Neural cell (in vitro differentiated cells): ENCODE data around the gene NPAS2. TPM values are rescaled to one million over a fixed set of nuclear protein-coding genes. Genes with fewer than 3 reads are reported as not detected.

Experiments
- H2AFZ ChIP-seq: fragments of 200-600, 300-800 bp; sonication (generic), shearing (Covaris generic); 2 replicates; pipeline ENCODE4 v1.6.0; 2014; ENCODE audit warnings: low read depth, mild to moderate bottlenecking, antibody characterized with exemption, low read length, moderate library complexity
- H3F3A ChIP-seq: fragments of 200-600 bp; shearing (Covaris generic); 2 replicates; pipeline ENCODE4 v1.6.1; 2016; ENCODE audit warnings: mild to moderate bottlenecking, moderate library complexity, mixed read lengths, antibody characterized with exemption, low read length; ENCODE audit not compliant: insufficient read depth, poor library complexity, severe bottlenecking
- H3K27ac ChIP-seq: fragments of 200-600, 300-800 bp; sonication (generic), shearing (Covaris generic); 2 replicates; pipeline ENCODE4 v1.5.1; 2014; ENCODE audit warnings: mild to moderate bottlenecking, low read length, moderate library complexity
- H3K27me3 ChIP-seq: fragments of 300-800, 200-600 bp; sonication (generic), shearing (Covaris generic); 2 replicates; pipeline ENCODE4 v1.6.0; 2014; ENCODE audit warnings: mild to moderate bottlenecking, low read depth, low read length, moderate library complexity; ENCODE audit not compliant: insufficient read depth
- H3K36me3 ChIP-seq: fragments of 300-800, 200-600 bp; sonication (generic), shearing (Covaris generic); 2 replicates; pipeline ENCODE4 v1.5.1; 2014; ENCODE audit warnings: mild to moderate bottlenecking, antibody characterized with exemption, low read length, moderate library complexity; ENCODE audit not compliant: insufficient read depth
- H3K4me2 ChIP-seq: fragments of 300-800, 200-600 bp; sonication (generic), shearing (Covaris generic); 2 replicates; pipeline ENCODE4 v1.6.0; 2014; ENCODE audit warnings: mild to moderate bottlenecking, low read length
- H3K4me3 ChIP-seq: fragments of 300-800, 200-600 bp; sonication (generic), shearing (Covaris generic); 2 replicates; pipeline ENCODE4 v1.5.1; 2014; ENCODE audit warnings: mild to moderate bottlenecking, low read length, moderate library complexity
- H3K79me2 ChIP-seq: fragments of 200-600 bp; shearing (Covaris generic); replicated peaks from 2 replicates; pipeline ENCODE4 v1.6.0; 2014; ENCODE audit warnings: mild to moderate bottlenecking, low read length, moderate library complexity; ENCODE audit not compliant: insufficient read depth
- H3K9ac ChIP-seq: fragments of 300-800, 200-600 bp; sonication (generic), shearing (Covaris generic); 2 replicates; pipeline ENCODE4 v1.6.1; 2016; ENCODE audit warnings: mild to moderate bottlenecking, low read length, mixed read lengths
- H3K9me2 ChIP-seq: fragments of 200-600 bp; shearing (Covaris generic); 2 replicates; pipeline ENCODE4 v1.6.1; 2016; ENCODE audit warnings: mild to moderate bottlenecking, low read length, mixed read lengths; ENCODE audit not compliant: insufficient read depth
- H3K9me3 ChIP-seq: fragments of 200-600, 300-800 bp; sonication (generic), shearing (Covaris generic); 2 replicates; pipeline ENCODE4 v1.6.1; 2016; ENCODE audit warnings: mild to moderate bottlenecking, mixed run types, low read length, moderate library complexity, mixed read lengths
- H4K20me1 ChIP-seq: fragments of 200-600 bp; shearing (Covaris generic); 2 replicates; pipeline ENCODE4 v1.6.1; 2016; ENCODE audit warnings: mild to moderate bottlenecking, mixed run types; ENCODE audit not compliant: insufficient read depth
- CTCF ChIP-seq: fragments of 450-650 bp; IDR thresholded peaks from 2 replicates; pipeline ENCODE4 v1.5.1; 2014; ENCODE audit warnings: antibody characterized with exemption, mild to moderate bottlenecking, moderate library complexity; ENCODE audit not compliant: poor library complexity, severe bottlenecking
- EP300 ChIP-seq: fragments of 450-650 bp; conservative IDR thresholded peaks from 2 replicates; pipeline ENCODE4 v1.6.1; 2014; ENCODE audit warnings: antibody characterized with exemption, mild to moderate bottlenecking, moderate library complexity; ENCODE audit not compliant: poor library complexity, severe bottlenecking
- EZH2 ChIP-seq: fragments of 200-600, 300-800 bp; shearing (Covaris generic), sonication (generic); IDR thresholded peaks from 2 replicates; pipeline ENCODE4 v1.6.1; 2014; ENCODE audit warnings: antibody characterized with exemption, low read length, borderline replicate concordance, mild to moderate bottlenecking; ENCODE audit not compliant: insufficient read depth, poor library complexity, severe bottlenecking
- MXI1 ChIP-seq: fragments of 450-650 bp; conservative IDR thresholded peaks from 2 replicates; pipeline ENCODE4 v1.6.1; 2014; ENCODE audit warnings: antibody characterized with exemption, mild to moderate bottlenecking; ENCODE audit not compliant: poor library complexity, severe bottlenecking
- POLR2AphosphoS5 ChIP-seq: IDR thresholded peaks from 2 replicates; pipeline ENCODE4 v1.6.1; 2012
- RAD21 ChIP-seq: fragments of 450-650 bp; conservative IDR thresholded peaks from 2 replicates; pipeline ENCODE4 v1.6.1; 2014; ENCODE audit warnings: antibody characterized with exemption, mild to moderate bottlenecking, moderate library complexity
- REST ChIP-seq: IDR thresholded peaks from 2 replicates; pipeline ENCODE4 v1.6.1; 2012; ENCODE audit warnings: borderline replicate concordance
- SMC3 ChIP-seq: fragments of 450-650 bp; conservative IDR thresholded peaks from 2 replicates; pipeline ENCODE4 v1.6.1; 2014; ENCODE audit warnings: antibody characterized with exemption, mild to moderate bottlenecking, moderate library complexity; ENCODE audit not compliant: poor library complexity
- TAF1 ChIP-seq: IDR thresholded peaks from 2 replicates; pipeline ENCODE4 v1.6.1; 2012; ENCODE audit warnings: low read depth
- polyA plus RNA-seq: library from polyadenylated mRNA; depleted of rRNA; stranded (reverse); fragments of >200 nt; gene quantifications from 2 replicates; pipeline ENCODE4 v1.2.3, GENCODE V29; 2014

The NPAS2 gene
- polyA plus RNA-seq, 1 donor from 2014 or later = 2.1 TPM

DNA sequence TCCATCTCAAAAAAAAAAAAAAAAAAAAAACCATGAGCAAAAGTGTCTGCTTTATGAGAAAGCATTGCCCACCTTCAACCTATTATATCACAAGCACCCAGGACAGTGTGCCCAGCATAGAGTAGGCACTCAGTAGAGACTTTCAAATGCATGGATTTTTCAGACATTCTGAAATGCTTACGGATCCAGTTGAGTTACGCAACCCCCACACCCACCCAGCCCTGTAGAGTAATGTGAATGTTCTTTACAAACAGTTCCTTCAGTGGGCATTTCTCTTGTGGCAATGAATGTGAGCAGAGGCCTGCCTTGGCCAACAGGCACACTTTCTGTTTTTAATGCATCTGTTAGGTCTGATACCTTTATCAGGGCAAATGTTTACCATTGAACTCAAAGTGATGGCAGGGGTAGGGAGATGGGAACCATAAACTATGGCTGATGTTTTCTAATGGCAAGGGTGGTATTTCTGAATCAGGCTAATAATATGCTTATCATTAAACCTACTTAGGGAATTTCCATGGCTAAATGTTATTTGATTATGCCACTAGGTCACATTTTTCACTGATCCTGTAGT, 117.1 kb downstream of the NPAS2 start:
- H3K9ac ChIP-seq = no peak overlapping the region
- no peaks in the 10 kb centered on the region for H3K9me3 ChIP-seq
- H3K27me3 ChIP-seq = no peaks in the 10 kb centered on the region
- no peak overlapping the region for H3K27ac ChIP-seq
- TF ChIP-seq POLR2AphosphoS5 (no peak), EP300 (no peak), RAD21 (no peak), CTCF (no peak), SMC3 (no peak), EZH2 (no peak), TAF1 (no peak), REST (no peak)
- no peaks in the 10 kb centered on the region for H3K36me3 ChIP-seq
- no peak overlapping the region for H2AFZ ChIP-seq
- H3K79me2 ChIP-seq = no peaks in the 10 kb centered on the region
- H3K4me3 ChIP-seq = no peak overlapping the region
- no peaks in the 10 kb centered on the region for H3F3A ChIP-seq
- no peaks in the 10 kb centered on the region for H3K9me2 ChIP-seq
- H4K20me1 ChIP-seq = no peaks in the 10 kb centered on the region
- no peak overlapping the region for H3K4me2 ChIP-seq

- Histone ChIP-seq H3K9me2 (no peaks in the 10 kb centered on the region), H3K4me3 (no peak overlapping the region), H3K79me2 (no peaks in the 10 kb centered on the region), H3K27me3 (no peaks in the 10 kb centered on the region), H2AFZ (no peak overlapping the region), H3K9me3 (no peaks in the 10 kb centered on the region), H3F3A (no peaks in the 10 kb centered on the region), H3K9ac (no peak overlapping the region), H4K20me1 (no peaks in the 10 kb centered on the region), H3K36me3 (no peaks in the 10 kb centered on the region), H3K4me2 (no peak overlapping the region), H3K27ac (no peak overlapping the region)
- no peak for TF ChIP-seq MXI1
- TF ChIP-seq TAF1 = no peak
- TF ChIP-seq REST = no peak
- no peak for TF ChIP-seq CTCF
- TF ChIP-seq SMC3 = no peak
- no peak for TF ChIP-seq POLR2AphosphoS5
- TF ChIP-seq EP300 = no peak
- TF ChIP-seq RAD21 = no peak
- no peak for TF ChIP-seq EZH2
These were observed 118.4 kb downstream of the NPAS2 start for GRCh38 chr2:100938031-100939026.
